HepG2 (cell line): ENCODE data around the gene EDEM3. TPM values are rescaled to one million over a fixed set of nuclear protein-coding genes. Genes with fewer than 3 reads are reported as not detected.

ENCODE experiments used
- ATAC-seq: fragments of 200-7000 bp; cut with Tn5 transposase; 3 replicates; pipeline ENCODE4 v1.9.1; 2020; ENCODE audit warnings: mild to moderate bottlenecking, moderate library complexity
- BruUV-seq: library from RNA; stranded (reverse); fragments of 400-500 nt; replicated peaks from 2 replicates; lab custom pipeline; 2021; lab: Mats Ljungman, UMichigan
- CTCF ChIA-PET: fragments of 300-600 bp; formaldehyde crosslinking; extraction: SDS; loops from one replicate; lab custom pipeline; 2021; ENCODE audit warnings: low total read pairs, inconsistent platforms, low intra/inter-chr PET ratio; lab: Yijun Ruan, JAX
- POLR2A ChIA-PET: fragments of 350-600 bp; sonication (Branson Sonifier 250); formaldehyde crosslinking; loops from one replicate; lab custom pipeline; 2020; ENCODE audit warnings: antibody characterized with exemption, inconsistent platforms; lab: Yijun Ruan, JAX
- DNase-seq: peaks from one replicate; pipeline ENCODE4 v3.0.0-alpha.2; 2015; ENCODE audit warnings: low spot score
- FAIRE-seq: peaks from 3 replicates; lab custom pipeline; 2011; peaks lifted over from hg19 to GRCh38; lab: Jason Lieb, UNC
- H2AFZ ChIP-seq: one replicate; pipeline ENCODE4 v1.6.1; 2011; ENCODE audit warnings: low read length, inconsistent platforms
- H3K27ac ChIP-seq: fragments of 300-600 bp; 3 replicates; pipeline ENCODE4 v1.8.0; 2011; ENCODE audit warnings: mixed run types, mild to moderate bottlenecking, mixed read lengths, low read length, inconsistent platforms; ENCODE audit not compliant: insufficient read depth; ENCODE audit errors: extremely low read length
- H3K27me3 ChIP-seq, 2 experiments: fragments of 200-600 bp in 1 of 2; 2 replicates in 1 of 2; 3 replicates in 1 of 2; pipeline versions ENCODE4 v1.6.0 to v1.8.0; 2011; ENCODE audit warnings: low read length in 2 of 2, mild to moderate bottlenecking in 2 of 2, moderate library complexity in 2 of 2, inconsistent platforms in 1 of 2; ENCODE audit not compliant: insufficient read depth in 2 of 2, control insufficient read depth in 1 of 2
- H3K36me3 ChIP-seq, 2 experiments: fragments of 200-600 bp in 1 of 2; replicated peaks in 1 of 2; 2 replicates in 1 of 2; 3 replicates in 1 of 2; pipeline versions ENCODE4 v1.5.1 to v1.8.0; 2011; ENCODE audit warnings: low read length in 2 of 2, inconsistent platforms in 1 of 2; ENCODE audit not compliant: insufficient read depth in 2 of 2, control insufficient read depth in 1 of 2
- H3K4me1 ChIP-seq: 2 replicates; pipeline ENCODE4 v1.5.1; 2012; ENCODE audit warnings: low read length, inconsistent platforms; ENCODE audit not compliant: insufficient read depth
- H3K4me2 ChIP-seq: 2 replicates; pipeline ENCODE4 v1.6.0; 2011; ENCODE audit warnings: low read depth, low read length, inconsistent platforms
- H3K4me3 ChIP-seq, 3 experiments: fragments of 200-600 bp in 1 of 3; sonication (generic), shearing (Covaris generic) in 1 of 3; replicated peaks in 1 of 3; 2 replicates each; pipeline ENCODE4 v1.5.1; 2011 to 2016; ENCODE audit warnings: low read length in 3 of 3, inconsistent platforms in 2 of 3, low read depth in 2 of 3, mild to moderate bottlenecking in 2 of 3, control low read depth in 1 of 3, mixed read lengths in 1 of 3; ENCODE audit not compliant: insufficient read depth in 1 of 3
- H3K79me2 ChIP-seq: one replicate; pipeline ENCODE4 v1.6.1; 2011; ENCODE audit warnings: low read length, inconsistent platforms; ENCODE audit not compliant: insufficient read depth
- H3K9ac ChIP-seq: 2 replicates; pipeline ENCODE4 v1.6.0; 2011; ENCODE audit warnings: mild to moderate bottlenecking, low read depth, low read length, inconsistent platforms; ENCODE audit not compliant: insufficient read depth
- H3K9me3 ChIP-seq: 2 replicates; pipeline ENCODE4 v1.5.1; 2012; ENCODE audit warnings: mild to moderate bottlenecking, low read length
- H4K20me1 ChIP-seq: 2 replicates; pipeline ENCODE4 v1.6.0; 2011; ENCODE audit warnings: inconsistent platforms, mild to moderate bottlenecking, low read length, moderate library complexity; ENCODE audit not compliant: insufficient read depth
- ARHGAP35 ChIP-seq: sonication (generic); formaldehyde crosslinking; IDR thresholded peaks from 2 replicates; pipeline ENCODE4 v1.9.0; 2022; ENCODE audit warnings: mild to moderate bottlenecking, inconsistent platforms, moderate library complexity, missing genetic modification reagents, borderline replicate concordance
- ARID3A ChIP-seq: IDR thresholded peaks from 2 replicates; pipeline ENCODE4 v1.6.1; 2012; ENCODE audit warnings: low read depth, low read length, improper control_type of control experiment
- DPF2 ChIP-seq: sonication (generic); formaldehyde crosslinking; IDR thresholded peaks from 2 replicates; pipeline ENCODE4 v1.4.0; 2020; ENCODE audit warnings: mild to moderate bottlenecking, low read depth, missing genetic modification reagents, borderline replicate concordance
- HMG20A ChIP-seq: IDR thresholded peaks from 2 replicates; pipeline ENCODE4 v1.6.1; 2016; ENCODE audit warnings: borderline replicate concordance
- IKZF4 ChIP-seq: sonication (generic); formaldehyde crosslinking; IDR thresholded peaks from 2 replicates; pipeline ENCODE4 v1.5.1; 2020; ENCODE audit warnings: borderline replicate concordance, mild to moderate bottlenecking, low read depth, missing genetic modification reagents; ENCODE audit errors: not compliant biosample characterization
- KMT2B ChIP-seq: IDR thresholded peaks from 2 replicates; pipeline ENCODE4 v1.6.1; 2016; ENCODE audit warnings: missing genetic modification reagents, missing compliant biosample characterization
- NR2F1 ChIP-seq, 2 experiments: fragments of 450-650 bp in 1 of 2; formaldehyde crosslinking in 1 of 2; IDR thresholded peaks; 2 replicates each; pipeline versions ENCODE4 v1.5.0 to v1.6.1; 2016 to 2020; ENCODE audit warnings: mild to moderate bottlenecking in 1 of 2, missing compliant biosample characterization in 1 of 2, missing genetic modification reagents in 1 of 2, moderate library complexity in 1 of 2
- PPARG ChIP-seq: conservative IDR thresholded peaks from 2 replicates; pipeline ENCODE4 v1.6.1; 2016; ENCODE audit warnings: missing biosample characterization, missing genetic modification reagents
- SIN3A ChIP-seq: IDR thresholded peaks from 2 replicates; pipeline ENCODE4 v1.6.1; 2011; ENCODE audit warnings: low read depth, mild to moderate bottlenecking, control low read depth, low read length, borderline replicate concordance
- SNAPC2 ChIP-seq: sonication (generic); formaldehyde crosslinking; IDR thresholded peaks from 2 replicates; pipeline ENCODE4 v1.8.1; 2022; ENCODE audit warnings: mild to moderate bottlenecking, missing genetic modification reagents
- SP1 ChIP-seq, 2 experiments: fragments of 450-650 bp in 1 of 2; sonication (generic) in 1 of 2; formaldehyde crosslinking in 1 of 2; IDR thresholded peaks; 2 replicates each; pipeline versions ENCODE4 v1.4.0 to v1.6.1; 2016 to 2020; ENCODE audit warnings: missing genetic modification reagents in 1 of 2
- STAG1 ChIP-seq: sonication (generic); formaldehyde crosslinking; IDR thresholded peaks from 2 replicates; pipeline ENCODE4 v1.4.0; 2020; ENCODE audit warnings: missing genetic modification reagents
- U2AF2 ChIP-seq: fragments of 200-400 bp; formaldehyde crosslinking; IDR thresholded peaks from 2 replicates; pipeline ENCODE4 v1.6.1; 2017; ENCODE audit warnings: low read depth, mild to moderate bottlenecking, low read length
- ZNF234 ChIP-seq: sonication (generic); formaldehyde crosslinking; conservative IDR thresholded peaks from 2 replicates; pipeline ENCODE4 v1.5.1; 2020; ENCODE audit warnings: mild to moderate bottlenecking, missing genetic modification reagents
- ZNF766 ChIP-seq: sonication (generic); formaldehyde crosslinking; IDR thresholded peaks from 2 replicates; pipeline ENCODE4 v1.5.0; 2020; ENCODE audit warnings: missing genetic modification reagents, borderline replicate concordance
- WGBS: methylation state at CpG from one replicate; pipeline ENCODE4 v1.1.6; 2017; ENCODE audit warnings: low lambda C conversion rate; 5-methylcytosine and 5-hydroxymethylcytosine counted together
- in situ Hi-C: cut with HindIII; loops from 2 replicates; pipeline ENCODE4 v1.10.0; 2017; ENCODE audit warnings: low pct_unique_long_range_greater_than_20kb; ENCODE audit not compliant: extremely low pct_ligation_motif_present
- intact Hi-C: fragments of 100-400 bp; cut with micrococcal nuclease; formaldehyde crosslinking; loops from one replicate; pipeline ENCODE4 v1.10.0; 2022; ENCODE audit not compliant: unreplicated experiment
- polyA plus RNA-seq, 8 experiments: library from polyadenylated mRNA; depleted of rRNA in 3 of 8; stranded (reverse) in 7 of 8; unstranded in 1 of 8; fragments of >200 nt; fragmentation: Illumina TruSeq in 4 of 8; extraction: Trizol in 4 of 8; gene quantifications; 2 replicates each; pipeline versions ENCODE4 v1.2.1 to v1.2.3, GENCODE V29; 2011 to 2016; ENCODE audit warnings: low read depth in 4 of 8, missing spikeins in 1 of 8, mixed read lengths in 1 of 8; ENCODE audit not compliant: insufficient read depth in 1 of 8
- total RNA-seq, 5 experiments: library from RNA; depleted of rRNA; stranded (reverse); fragments of >200 nt; fragmentation: Illumina TruSeq; extraction: Trizol; gene quantifications; 2 replicates each; pipeline ENCODE4 v1.2.3, GENCODE V29; 2016; ENCODE audit warnings: low read depth in 1 of 5
- TF ChIP-seq, protein P1 (sequence below): sonication (generic); formaldehyde crosslinking; IDR thresholded peaks from 2 replicates; pipeline ENCODE4 v1.5.0; 2020; ENCODE audit warnings: mild to moderate bottlenecking, missing genetic modification reagents, moderate library complexity
- TF ChIP-seq, protein P2 (sequence below): sonication (generic); formaldehyde crosslinking; IDR thresholded peaks from 2 replicates; pipeline ENCODE4 v1.5.0; 2020; ENCODE audit warnings: missing genetic modification reagents, mild to moderate bottlenecking, borderline replicate concordance

Gene EDEM3
- total and polyA plus RNA-seq, 2 of the 13 experiments (the other 11 are each of a cell fraction or from before 2014, with no cell fraction given) = 13.1 to 18.2 TPM

GRCh38 chr1:184693011-184693410 is 61.6 kb downstream of the EDEM3 start:
- FAIRE-seq = no peak
- in situ Hi-C loops = no loop called here

DNA sequence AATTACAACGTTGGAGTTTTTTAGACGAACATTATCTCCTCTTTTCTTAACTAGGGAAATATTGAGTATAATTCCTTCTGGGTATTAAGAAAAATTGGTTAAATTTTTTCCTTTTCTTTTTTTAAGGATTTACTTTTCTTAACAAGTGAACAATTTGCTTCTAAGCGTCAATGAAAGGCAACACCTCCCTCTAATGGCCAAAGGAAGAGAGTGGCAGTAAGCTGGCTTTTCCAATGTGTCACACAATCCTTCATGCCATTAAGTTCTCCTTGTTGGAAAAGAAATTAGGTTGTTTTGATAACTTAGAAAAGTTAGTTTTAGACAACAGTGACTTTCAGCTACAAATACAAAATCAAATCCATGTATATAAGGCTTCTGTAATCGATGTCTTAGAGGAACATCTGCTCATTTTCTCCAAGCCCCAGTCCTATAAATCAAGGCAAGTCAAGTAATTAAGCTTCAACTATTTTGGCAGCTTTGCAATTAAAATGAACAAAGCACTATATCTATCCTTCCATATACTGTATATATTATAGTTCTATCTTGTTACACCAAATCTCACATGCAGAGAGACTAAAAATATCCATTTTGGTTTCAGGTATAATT is 62.8 kb downstream of the EDEM3 start:
- in situ Hi-C loops = no loop called here
- Histone ChIP-seq H3K9ac (no peak overlapping the region), H3K4me2 (no peak overlapping the region), H3K79me2 (no peaks in the 10 kb centered on the region), H3K4me1 (no peaks in the 10 kb centered on the region), H2AFZ (no peak overlapping the region), H3K27me3 (no peaks in the 10 kb centered on the region), H3K4me3 (no peak overlapping the region), H3K36me3 (peaks cover 0 to 1% of the 10 kb centered on the region in 2 experiments; a peak in 1 of 5 replicates), H3K9me3 (no peaks in the 10 kb centered on the region), H3K27ac (no peak overlapping the region), H4K20me1 (no peaks in the 10 kb centered on the region)
- DNase-seq = peak; percentile 24
- ChIA-PET POLR2A (interaction anchor here (1.0 kb wide), 1 partner anchor 63 kb away, joined by 3 read pairs; the partner anchor contains the start of gene EDEM3), CTCF (interaction anchor here (1.7 kb wide), 1 partner anchor 616 kb away, joined by 13 read pairs; no protein-coding TSS in a partner anchor)
- peak; percentile 72 for FAIRE-seq
- BruUV-seq = no TSS peak
- peak; percentile 62 for ATAC-seq
- WGBS = 44% methylated on average over 4 of the region's 4 CpGs
- intact Hi-C loops = loop anchor here (1.0 to 10.0 kb wide), 2 partner anchors 467 to 617 kb away; no protein-coding TSS in a partner anchor
- TF ChIP-seq ARID3A (no peak), SIN3A (no peak), ZNF234 (CRISPR knock-in tag) (no peak), STAG1 (peak; percentile 67), NR2F1 (CRISPR knock-in tag; IDR thresholded peaks at IDR 0.05) (no peak), ZNF766 (CRISPR knock-in tag) (no peak), SNAPC2 (CRISPR knock-in tag) (no peak), KMT2B (CRISPR knock-in tag) (no peak), HMG20A (CRISPR knock-in tag) (no peak)
- TF ChIP-seq, protein P1, sequence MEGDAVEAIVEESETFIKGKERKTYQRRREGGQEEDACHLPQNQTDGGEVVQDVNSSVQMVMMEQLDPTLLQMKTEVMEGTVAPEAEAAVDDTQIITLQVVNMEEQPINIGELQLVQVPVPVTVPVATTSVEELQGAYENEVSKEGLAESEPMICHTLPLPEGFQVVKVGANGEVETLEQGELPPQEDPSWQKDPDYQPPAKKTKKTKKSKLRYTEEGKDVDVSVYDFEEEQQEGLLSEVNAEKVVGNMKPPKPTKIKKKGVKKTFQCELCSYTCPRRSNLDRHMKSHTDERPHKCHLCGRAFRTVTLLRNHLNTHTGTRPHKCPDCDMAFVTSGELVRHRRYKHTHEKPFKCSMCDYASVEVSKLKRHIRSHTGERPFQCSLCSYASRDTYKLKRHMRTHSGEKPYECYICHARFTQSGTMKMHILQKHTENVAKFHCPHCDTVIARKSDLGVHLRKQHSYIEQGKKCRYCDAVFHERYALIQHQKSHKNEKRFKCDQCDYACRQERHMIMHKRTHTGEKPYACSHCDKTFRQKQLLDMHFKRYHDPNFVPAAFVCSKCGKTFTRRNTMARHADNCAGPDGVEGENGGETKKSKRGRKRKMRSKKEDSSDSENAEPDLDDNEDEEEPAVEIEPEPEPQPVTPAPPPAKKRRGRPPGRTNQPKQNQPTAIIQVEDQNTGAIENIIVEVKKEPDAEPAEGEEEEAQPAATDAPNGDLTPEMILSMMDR (CRISPR knock-in tag) = peak; percentile 65

More at GRCh38 chr1:184693011-184693410, 61.6 kb downstream of the EDEM3 start:
- BruUV-seq = no TSS peak
- no peak for ATAC-seq
- WGBS = 100% methylated on average over 2 of the region's 2 CpGs
- H3K9me3 ChIP-seq = no peaks in the 10 kb centered on the region
- H3K4me1 ChIP-seq = no peaks in the 10 kb centered on the region
- no peaks in the 10 kb centered on the region for H3K27me3 ChIP-seq
- CTCF ChIA-PET = no interaction called here
- no peak overlapping the region for H3K27ac ChIP-seq
- DNase-seq = no peak
- no peaks in the 10 kb centered on the region for H4K20me1 ChIP-seq
- no peak overlapping the region for H3K9ac ChIP-seq
- H3K36me3 ChIP-seq = peaks cover 0 to 1% of the 10 kb centered on the region in 2 experiments; a peak in 1 of 5 replicates
- no peak overlapping the region for H2AFZ ChIP-seq
- H3K4me3 ChIP-seq = no peak overlapping the region
- H3K4me2 ChIP-seq = no peak overlapping the region
- POLR2A ChIA-PET = no interaction called here
- intact Hi-C loops = loop anchor here (10.0 kb wide), 1 partner anchor 468 kb away; no protein-coding TSS in a partner anchor
- no peaks in the 10 kb centered on the region for H3K79me2 ChIP-seq
- TF ChIP-seq IKZF4 (CRISPR knock-in tag) = no peak
- TF ChIP-seq, protein P2, sequence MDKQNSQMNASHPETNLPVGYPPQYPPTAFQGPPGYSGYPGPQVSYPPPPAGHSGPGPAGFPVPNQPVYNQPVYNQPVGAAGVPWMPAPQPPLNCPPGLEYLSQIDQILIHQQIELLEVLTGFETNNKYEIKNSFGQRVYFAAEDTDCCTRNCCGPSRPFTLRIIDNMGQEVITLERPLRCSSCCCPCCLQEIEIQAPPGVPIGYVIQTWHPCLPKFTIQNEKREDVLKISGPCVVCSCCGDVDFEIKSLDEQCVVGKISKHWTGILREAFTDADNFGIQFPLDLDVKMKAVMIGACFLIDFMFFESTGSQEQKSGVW (CRISPR knock-in tag) = no peak
- no peak for TF ChIP-seq ARHGAP35 (CRISPR knock-in tag)
- no peak for TF ChIP-seq SP1 (IDR thresholded peaks at IDR 0.05)
- TF ChIP-seq SP1 (CRISPR knock-in tag; IDR thresholded peaks at IDR 0.05) = no peak
- TF ChIP-seq U2AF2 = no peak
- no peak for TF ChIP-seq PPARG (CRISPR knock-in tag)
- TF ChIP-seq DPF2 (CRISPR knock-in tag) = no peak
- TF ChIP-seq, all 625 proteins: peak for 0
